NCI-H524 treated with DMSO at 0.1 percent for 48 hours (cell line): ENCODE measurements around the gene LCP2.

Experiments
- DNase-seq: peaks from one replicate; lab custom pipeline; 2025; lab: John Stamatoyannopoulos, UW

The LCP2 gene

DNA sequence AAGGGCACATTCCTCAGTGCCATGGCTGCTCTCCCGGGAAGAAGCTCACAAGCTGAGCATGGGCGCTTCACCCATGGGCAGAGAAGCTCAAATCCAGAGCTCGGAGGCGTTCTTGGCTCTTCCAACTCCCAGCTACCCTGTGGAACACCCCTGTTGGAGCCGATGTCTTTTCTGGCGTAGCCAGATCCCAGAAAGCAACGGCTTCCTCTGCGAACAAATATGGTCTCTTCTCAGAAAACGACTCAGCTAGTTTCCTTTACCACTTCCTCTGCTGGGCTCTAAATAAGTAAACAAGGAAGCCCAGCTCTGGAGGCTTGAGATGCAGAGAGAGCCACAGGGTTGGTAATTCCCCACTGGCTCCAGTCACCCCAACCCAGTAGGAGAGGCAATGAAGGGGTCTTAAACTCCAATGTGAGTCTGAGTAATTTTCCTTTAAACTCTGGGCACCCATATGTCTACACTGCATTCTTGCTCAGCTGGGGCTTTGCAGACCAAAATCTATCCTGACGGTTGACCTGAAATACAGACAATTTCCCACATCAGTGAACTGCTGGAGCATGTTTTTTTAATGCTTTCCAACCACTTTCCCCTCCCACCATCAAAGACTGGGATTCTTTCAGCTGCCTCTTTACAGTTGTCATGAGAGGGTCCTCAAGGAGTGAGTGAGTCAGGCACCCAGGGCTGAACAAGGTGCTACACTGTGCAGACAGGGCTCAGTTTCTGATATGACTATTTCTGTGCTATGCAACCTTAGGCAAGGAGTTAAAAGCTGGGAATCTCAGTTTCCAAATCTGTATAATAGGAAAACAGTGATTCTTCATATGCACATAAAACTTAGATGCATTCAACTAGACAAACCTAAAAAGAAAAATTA is at the start of gene LCP2:
Gene LCP2, minus strand, starts transcription at position 189 of the 874 bp plus-strand sequence. Its CDS starts 166 bp downstream, at position 23.
- DNase-seq = no peak

DNA sequence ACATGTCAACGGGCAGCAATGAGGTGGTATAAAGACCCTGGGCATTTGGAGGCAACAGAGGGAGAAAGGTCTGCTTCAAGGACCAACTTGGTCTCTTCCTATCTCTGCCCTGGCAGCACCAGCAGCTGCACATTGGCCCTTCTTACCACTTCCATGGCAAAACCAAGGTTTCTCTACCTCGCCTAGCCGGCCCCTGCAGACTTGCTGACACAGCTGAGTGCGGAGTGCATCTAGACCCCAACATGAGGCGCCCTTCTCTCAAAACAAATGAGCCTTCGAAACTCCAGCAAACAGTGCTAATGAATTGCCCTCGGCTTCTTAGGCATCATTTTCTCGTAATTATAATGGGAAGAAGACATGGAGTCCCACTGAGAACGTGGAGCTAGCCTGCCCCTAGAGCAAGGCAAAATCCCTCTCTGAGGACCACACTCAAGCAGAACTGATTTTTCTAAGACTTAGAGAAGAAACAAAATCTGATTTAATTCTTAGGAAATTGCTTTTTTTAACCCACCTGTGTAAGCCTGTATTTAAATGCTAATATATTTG is 49.5 kb upstream of the LCP2 start:
- no peak for DNase-seq

DNA sequence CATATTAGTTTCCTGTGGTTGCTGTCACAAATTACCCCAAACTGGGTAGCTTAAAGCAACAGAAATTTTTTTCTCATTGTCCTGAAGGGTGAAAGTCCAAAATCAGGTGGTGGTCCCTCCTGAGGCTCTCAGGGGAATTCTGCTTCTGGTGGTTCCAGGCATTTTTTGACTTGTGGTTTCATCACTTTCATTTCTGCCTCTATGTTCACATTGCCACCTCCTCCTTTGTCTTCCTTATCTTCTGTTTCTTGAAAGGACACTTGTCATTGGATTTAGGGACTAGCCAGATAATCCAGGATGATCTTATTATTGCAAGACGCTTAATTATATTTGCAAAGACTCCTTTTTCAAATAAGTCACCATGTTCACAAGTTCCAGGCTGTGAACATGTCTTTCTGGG is 48.4 kb upstream of the LCP2 start:
- no peak for DNase-seq

DNA sequence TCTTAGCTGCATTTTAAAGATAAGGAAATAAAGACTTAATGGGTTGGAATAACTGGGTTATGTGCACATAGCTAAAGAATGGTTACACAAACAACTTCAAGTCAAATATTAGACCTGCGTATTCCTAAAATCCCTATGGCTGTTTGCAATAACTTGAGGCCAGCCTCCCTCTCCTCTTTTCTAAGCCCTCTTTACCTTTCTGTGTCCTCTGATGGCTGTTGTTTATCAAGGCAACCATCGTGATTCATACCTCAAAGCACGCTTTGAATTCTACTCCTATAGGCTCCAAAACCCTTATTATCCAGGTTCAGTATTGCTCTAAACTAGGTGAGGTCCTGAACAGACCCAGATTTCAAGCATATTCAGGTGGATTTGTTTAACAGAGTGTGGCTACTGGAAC is 45.6 kb upstream of the LCP2 start:
- DNase-seq = no peak

DNA sequence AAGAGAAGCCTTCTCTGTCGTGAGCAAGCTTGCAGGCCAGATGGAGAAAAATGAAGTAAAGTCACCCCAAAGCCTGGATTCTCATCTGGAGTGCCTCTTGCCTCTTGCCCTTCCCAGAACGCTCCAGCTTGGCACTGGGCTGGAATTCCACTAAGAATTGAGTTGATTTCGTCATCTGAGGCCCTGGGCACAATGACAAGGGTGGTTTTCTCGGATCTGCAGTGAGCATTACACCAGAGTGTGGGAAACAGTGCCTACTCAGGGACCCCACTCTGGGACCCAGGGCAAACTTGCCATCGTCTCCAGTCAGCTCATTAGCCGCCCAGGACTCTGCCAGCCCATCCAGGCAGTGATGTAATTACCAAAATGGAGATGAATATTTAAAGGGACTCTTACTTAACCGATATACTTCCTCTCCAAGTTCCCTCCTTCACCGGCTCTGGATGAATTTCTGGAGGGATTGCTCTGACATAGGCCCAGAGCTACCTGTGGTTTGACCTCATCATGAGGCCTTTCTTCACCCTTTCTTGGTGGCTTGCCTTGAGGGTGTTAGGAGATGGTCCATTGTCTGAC is 44.7 kb upstream of the LCP2 start:
- no peak for DNase-seq

DNA sequence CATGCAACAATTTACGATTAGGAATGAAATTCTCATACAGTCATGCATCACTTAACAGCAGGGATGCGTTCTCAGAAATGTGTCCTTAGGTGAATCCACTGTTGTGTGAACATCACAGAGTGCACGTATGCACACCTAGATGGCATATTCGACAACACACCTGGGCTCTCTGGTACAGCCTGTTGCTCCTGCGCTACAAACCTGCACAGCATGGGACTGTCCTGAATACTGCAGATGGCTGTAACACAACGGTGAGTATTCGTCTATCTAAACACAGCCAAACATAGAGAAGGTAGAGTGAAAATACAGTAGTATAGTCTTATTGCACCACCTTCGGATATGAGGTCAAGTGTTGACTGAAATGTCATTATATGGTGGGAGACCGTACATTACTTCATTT is 44.0 kb upstream of the LCP2 start:
- DNase-seq = no peak

DNA sequence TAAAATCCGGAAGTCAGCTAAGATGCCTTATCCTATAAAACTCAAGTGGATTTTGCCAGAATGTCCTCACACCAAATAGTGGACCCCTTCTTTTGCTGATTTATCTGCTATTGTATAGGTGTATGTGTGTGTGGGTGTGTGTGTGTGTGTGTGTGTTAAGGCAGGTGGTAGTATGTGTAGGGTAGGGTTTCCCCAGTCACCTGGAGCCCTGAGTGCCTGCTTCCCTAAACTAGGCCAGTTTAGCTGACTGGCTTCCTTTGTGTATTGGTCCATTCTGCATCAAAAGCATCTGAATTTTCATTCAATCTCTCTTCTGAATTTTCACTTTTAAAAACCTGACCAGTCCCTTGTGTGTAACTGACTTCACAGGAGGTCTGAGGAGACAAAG is 42.2 kb upstream of the LCP2 start:
- no peak for DNase-seq

DNA sequence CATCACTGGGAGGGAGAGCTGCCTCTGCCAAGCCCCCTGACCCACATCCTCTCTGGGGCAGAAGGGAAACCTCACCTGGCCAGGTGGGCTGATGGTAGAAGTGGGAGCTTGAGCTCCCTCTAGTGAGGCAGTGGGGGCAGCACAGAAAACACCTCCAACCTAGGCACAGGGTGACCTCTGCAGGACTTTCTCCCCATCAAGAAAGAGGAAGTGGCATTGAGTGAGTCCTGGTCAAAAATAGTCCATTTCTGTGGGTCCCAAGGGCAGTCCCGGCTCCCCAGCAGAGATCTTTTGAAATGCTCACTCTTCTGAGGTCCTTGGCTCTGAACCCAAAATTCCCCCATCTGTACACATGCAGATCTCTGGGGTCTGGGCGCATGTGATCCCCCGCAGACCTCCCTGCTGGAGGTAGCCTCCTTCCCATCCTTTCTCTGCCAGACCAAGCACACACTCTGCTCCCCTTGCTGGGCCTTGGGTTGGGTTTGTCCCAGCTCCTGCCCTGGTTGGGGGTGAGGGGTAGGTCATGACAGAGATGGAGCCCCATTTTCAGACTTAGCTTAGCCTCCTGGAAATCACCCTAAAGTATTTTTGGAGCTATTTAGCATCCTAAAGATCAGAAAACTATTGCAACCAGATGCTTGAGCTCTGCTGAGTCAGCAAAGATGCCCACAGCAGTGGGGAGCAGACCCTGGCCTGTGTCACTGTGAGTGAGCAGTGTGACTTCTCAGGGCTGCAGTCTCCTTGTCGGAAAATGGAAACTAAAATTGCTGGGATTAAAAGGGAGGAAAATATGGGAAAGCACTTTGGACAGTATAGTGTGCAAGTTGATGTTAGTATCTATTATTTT is 41.6 kb upstream of the LCP2 start:
- no peak for DNase-seq

DNA sequence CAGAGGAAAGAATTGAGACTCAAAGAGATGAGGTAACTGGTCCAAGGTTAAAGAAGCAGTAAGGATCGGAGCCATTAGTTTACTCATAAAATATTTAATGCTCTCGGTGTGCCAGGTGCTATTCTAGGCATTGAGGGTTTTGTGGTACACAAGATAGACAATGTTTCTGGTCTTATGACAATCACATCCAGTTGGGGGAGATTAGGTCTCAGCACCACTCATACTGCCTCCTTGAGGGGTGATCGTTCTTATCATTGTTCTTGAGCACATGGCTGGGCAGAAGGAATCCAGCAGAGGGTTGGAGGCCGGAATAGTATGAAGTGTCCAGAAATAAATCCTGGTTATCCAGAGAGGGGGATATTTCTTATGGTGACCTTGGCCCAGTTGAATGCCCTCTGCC is 40.7 kb upstream of the LCP2 start:
- no peak for DNase-seq

DNA sequence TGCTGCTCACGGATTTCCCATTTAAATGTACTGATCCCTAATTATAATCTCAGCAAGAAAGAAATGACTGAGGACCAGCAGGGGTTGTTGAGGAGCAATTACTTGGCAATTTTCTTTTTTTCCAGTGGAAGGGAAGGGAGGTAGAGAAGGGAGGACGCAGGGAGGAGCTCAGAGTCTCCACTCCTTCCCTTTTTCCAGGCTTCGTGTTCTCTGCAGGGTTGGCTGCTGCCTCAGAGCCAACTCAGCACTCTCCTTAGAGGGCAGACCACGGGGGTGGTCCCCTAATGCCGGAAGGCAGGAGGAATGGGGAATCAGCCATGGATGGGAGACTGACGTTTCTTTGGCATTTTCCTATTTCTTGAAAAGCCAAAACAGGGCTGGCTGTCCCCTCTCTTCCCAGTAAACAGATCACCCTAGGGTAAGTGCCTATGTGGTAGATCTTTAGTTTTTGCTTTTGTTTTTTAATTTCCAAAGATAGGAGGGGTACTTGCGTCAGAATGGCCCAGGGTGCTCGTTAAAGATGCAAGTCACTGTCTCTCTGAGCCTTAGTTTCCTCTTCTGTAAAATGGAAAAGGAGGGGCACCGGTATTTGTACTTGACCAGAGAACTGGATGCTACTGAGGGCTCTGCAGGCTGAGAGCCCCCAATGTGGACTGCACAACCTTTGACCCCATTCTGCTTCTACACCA is 39.6 kb upstream of the LCP2 start:
- no peak for DNase-seq

DNA sequence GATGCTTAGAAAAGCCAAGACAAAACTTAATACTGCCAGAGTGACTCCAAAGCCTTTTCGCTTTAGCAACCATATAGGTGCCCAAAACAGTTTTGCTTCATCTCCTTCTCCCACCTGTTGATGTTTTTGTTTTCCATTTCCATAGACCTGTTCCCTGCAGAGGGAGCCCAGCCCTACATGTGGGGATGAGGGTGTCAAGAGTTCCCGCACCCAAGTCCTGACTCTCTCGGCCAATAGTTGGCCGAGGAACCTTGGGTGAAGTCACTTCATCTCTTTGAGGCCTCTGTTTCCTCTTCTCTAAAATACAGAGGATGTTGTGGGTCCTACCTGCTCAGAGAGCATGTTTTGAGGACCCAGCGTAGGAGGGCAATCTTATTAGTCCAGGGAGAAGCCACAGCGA is 38.5 kb upstream of the LCP2 start:
- DNase-seq = no peak

DNA sequence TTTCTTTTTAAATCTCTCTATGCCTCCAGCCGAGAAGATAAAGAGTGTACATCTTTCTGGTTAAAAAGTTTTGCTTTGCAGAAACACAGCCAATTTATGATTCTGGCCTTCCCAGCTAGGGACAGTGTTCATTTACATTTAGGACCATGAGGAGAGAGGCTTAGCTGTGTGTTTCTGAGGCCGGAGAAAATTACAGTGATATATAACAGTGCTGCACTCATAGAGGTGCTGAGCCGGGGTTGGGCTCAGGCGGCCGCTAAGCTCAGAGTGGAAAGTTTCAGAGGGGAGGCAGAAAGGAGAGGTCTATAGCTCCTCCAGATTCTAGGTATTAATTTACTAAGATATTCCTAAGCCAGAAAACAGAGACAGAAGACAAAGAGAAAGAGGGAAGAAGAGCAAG is 37.0 kb upstream of the LCP2 start:
- no peak for DNase-seq

DNA sequence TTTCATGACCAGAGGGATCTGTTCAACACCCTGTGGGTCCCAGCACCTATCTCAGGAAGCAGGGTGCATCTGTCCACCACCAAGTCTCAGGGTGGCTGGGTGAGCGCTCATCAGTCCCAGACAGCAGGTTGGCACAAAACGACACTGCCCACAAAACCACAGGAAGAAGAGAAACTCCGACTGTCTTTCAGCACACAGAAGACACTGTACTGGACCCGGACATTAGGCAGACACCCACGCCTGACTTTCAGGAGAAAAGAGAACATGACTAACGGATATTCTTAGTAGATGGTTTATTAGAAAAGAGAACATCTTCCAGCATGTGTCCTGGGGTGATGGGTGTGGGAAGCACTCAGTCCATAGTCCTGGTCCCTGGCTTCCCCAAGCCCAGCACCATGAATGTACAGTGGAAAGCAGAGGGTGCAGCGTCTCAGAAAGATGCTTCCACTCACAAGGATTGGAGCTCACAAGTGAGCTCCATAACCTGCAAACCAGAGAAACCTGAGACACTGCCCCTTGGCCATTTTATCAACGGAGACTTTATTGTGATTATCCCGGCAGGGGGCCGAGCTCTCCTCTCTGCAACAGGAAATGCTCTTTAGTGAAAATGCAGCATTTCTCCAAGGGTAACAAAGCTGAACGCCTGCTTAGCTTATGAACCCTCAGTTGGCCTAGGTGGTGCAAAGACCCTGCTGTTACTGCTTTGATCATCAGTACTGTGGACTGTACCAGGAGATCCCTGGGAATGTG is 35.8 kb upstream of the LCP2 start:
- no peak for DNase-seq

DNA sequence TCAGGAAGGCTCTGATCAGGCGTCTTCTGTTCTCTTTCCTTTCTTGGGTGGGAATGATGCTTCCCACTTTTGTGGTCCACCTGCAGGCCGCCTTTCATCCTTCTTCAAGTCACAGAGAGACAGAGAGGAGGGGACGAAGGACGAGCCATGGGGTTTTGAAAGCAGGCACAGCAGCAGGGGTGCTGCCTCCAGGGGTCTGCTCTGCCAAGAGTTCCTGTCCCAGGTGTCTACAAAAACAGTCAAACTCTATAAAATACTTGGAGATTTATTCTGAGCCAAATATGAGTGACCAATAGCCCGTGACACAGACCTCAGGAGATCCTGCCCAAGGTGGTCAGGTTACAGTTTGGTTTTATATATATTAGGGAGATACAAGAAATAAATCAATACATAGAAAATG is 34.5 kb upstream of the LCP2 start:
- DNase-seq = no peak

DNA sequence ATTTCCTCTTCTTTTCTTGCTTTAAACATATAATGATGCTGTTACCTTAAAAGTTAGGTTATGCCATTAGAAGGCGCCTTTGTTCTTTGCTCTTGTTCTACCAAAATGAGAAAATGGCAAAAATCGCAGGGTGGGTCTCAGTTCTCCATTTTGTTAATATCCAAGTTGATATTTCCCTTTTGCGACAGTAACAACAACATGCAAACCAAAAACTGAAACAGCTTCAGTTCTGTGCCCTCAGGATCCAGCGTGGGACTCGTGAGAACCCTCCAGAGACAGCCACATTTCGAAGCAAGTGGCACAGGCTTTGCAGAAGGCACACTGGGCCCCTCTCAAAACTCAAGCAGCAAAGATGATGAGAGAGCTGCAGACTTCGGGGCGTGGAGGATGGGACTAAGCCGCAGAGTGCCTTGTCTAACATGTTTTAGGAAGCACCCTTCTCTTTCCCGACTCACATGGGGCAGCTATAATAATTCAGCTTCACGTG is 33.0 kb upstream of the LCP2 start:
- DNase-seq = no peak

DNA sequence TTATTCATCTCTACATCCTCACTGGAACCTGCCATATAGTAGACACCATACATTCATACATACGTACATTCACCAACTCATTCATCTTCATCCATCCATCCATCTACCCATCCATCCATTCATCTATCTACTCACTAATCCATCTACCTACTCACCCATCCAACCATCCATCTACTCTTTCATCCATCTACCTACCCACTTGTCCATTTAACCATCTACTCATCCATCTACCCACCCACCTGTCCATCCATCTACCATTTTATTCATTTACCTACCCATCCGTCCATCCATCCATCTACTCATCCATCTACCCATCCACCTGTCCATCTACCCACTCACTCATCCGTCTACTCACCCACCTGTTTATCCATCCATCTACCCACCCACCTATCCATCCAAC is 31.9 kb upstream of the LCP2 start:
- DNase-seq = no peak

DNA sequence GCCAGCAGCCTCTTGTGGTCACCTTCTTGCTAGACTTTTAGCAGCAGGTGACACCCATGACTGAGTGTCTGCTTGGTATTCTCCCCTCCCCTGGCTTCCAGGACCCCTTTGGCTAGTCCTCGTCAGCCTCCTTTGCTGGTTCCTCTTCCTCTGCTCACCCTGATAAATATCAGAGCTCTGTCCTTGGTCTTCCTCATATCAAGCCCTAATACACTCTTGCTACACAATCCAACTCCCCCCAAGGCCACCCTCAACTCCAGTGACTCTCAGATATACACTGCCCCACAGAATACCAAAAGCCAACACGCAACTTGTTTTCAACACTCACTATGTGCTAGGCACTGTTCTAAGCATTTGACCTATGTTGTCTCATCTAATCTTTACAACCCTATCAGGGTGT is 30.3 kb upstream of the LCP2 start:
- DNase-seq = no peak

DNA sequence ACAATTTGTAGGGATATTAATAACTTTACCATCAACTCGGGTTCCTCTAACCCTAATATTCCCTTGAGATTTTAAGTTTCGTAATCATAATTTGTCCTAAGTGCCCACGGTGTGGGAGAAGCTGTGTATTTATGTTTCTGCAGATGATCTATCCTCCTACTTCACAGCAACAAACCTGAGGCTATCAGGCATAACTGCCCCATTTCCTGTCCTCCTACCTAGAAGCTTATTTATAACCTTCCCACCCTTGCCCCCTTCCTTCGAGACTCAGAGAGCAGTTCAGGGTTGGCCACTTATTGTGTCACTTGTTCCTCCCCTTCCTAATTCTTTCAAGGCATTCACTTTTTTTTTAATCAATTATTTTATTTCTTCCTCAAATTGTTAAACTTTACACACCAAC is 29.6 kb upstream of the LCP2 start:
- DNase-seq = no peak

DNA sequence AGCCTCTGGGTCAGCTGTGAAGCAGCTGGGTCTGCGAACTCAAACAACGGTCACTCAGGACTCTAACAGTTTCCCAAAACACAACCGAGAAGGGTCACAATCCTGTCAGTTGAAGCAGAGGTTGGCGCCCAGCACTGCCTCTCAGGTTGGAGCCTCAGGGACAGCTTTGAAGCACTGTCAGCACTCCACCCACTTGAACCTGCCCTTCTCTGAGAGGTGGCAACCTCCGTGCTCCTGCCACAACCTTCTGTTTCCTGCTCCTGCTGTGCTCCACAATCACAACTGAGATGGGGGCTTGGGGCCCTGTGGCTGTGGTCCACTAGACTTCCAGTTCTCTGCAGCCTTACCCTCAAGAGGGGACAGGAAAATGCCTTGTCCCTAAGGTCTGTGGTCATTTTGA is 21.7 kb upstream of the LCP2 start:
- DNase-seq = no peak

DNA sequence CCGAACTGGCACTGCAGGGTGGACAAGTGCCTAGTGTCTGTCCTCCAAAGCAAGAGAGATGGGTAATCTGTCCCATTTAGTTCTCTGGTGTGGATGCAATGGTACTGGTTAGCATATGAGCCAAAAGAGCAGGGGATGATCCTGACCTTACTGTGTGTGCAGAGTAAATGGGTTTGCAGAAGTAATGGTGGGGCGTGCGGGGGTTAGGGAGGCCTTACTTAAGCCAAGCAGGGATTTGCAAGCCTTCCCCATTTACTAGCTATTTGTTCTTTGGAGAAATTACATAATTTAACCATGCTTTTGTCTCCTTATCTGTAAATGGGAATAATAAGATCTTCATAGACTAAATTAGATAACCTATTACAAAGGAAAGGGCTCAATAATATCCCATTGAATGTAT is 19.9 kb upstream of the LCP2 start:
- DNase-seq = no peak

DNA sequence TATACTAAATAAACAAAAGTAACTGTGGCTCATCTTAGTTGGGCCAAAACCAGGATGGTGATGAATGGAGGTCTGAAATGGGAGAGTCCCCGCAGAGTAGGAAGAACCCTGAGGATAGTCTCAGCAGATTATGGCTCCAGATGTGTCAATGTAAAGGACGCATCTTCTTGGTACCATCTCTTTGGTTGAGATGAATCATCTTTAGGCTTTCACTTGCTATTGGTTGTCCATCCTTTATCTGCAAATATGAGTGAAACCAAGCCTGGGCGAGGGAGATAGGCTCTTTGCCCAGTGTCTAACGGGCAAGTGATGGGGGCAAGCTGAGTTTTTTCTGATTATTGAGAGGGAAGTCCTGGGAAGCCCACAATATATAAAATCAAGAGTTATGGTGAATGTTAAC is 19.4 kb upstream of the LCP2 start:
- no peak for DNase-seq
